ENCODE results near the gene EFR3B.

DNA sequence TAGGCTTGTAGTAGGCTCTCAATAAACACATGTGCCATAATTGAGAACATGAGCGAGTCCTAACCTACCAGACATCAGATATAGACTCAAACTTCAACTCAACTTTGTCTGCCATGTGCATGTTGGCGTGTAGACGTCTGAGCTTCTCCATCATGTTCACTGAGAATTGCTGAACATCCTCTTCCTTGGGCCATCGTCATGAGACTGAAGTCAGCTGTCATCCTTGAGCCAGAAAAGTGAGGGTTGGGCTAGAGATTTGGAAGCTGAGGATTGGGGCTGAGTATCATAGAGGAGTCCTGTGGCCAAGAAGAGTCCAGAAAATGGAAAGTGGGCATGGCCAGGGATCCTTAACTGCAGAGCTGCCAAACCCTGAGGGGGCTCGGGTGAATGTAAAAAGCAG lies 7.8 kb upstream of the EFR3B start:
- TF ChIP-seq, protein P1, sequence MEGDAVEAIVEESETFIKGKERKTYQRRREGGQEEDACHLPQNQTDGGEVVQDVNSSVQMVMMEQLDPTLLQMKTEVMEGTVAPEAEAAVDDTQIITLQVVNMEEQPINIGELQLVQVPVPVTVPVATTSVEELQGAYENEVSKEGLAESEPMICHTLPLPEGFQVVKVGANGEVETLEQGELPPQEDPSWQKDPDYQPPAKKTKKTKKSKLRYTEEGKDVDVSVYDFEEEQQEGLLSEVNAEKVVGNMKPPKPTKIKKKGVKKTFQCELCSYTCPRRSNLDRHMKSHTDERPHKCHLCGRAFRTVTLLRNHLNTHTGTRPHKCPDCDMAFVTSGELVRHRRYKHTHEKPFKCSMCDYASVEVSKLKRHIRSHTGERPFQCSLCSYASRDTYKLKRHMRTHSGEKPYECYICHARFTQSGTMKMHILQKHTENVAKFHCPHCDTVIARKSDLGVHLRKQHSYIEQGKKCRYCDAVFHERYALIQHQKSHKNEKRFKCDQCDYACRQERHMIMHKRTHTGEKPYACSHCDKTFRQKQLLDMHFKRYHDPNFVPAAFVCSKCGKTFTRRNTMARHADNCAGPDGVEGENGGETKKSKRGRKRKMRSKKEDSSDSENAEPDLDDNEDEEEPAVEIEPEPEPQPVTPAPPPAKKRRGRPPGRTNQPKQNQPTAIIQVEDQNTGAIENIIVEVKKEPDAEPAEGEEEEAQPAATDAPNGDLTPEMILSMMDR (IDR thresholded peaks at IDR 0.05) = no peak
- TF ChIP-seq NFYB (CRISPR knock-in tag; conservative IDR thresholded peaks at IDR 0.05; ENCODE audit: low read depth) (no peak), FOXJ3 (CRISPR knock-in tag; IDR thresholded peaks at IDR 0.05; ENCODE audit: borderline replicate concordance) (no peak), JUN (CRISPR knock-in tag; IDR thresholded peaks at IDR 0.05) (no peak), SP1 (CRISPR knock-in tag; conservative IDR thresholded peaks at IDR 0.05) (no peak)
- TF ChIP-seq, protein P2, sequence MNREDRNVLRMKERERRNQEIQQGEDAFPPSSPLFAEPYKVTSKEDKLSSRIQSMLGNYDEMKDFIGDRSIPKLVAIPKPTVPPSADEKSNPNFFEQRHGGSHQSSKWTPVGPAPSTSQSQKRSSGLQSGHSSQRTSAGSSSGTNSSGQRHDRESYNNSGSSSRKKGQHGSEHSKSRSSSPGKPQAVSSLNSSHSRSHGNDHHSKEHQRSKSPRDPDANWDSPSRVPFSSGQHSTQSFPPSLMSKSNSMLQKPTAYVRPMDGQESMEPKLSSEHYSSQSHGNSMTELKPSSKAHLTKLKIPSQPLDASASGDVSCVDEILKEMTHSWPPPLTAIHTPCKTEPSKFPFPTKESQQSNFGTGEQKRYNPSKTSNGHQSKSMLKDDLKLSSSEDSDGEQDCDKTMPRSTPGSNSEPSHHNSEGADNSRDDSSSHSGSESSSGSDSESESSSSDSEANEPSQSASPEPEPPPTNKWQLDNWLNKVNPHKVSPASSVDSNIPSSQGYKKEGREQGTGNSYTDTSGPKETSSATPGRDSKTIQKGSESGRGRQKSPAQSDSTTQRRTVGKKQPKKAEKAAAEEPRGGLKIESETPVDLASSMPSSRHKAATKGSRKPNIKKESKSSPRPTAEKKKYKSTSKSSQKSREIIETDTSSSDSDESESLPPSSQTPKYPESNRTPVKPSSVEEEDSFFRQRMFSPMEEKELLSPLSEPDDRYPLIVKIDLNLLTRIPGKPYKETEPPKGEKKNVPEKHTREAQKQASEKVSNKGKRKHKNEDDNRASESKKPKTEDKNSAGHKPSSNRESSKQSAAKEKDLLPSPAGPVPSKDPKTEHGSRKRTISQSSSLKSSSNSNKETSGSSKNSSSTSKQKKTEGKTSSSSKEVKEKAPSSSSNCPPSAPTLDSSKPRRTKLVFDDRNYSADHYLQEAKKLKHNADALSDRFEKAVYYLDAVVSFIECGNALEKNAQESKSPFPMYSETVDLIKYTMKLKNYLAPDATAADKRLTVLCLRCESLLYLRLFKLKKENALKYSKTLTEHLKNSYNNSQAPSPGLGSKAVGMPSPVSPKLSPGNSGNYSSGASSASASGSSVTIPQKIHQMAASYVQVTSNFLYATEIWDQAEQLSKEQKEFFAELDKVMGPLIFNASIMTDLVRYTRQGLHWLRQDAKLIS (CRISPR knock-in tag; IDR thresholded peaks at IDR 0.05; ENCODE audit: borderline replicate concordance) = no peak

Measured in WTC11 (cell line).